A673 (cell line): Measurements from ENCODE around the gene OR8K5.

Experiments used
- CTCF ChIP-seq: fragments of 300-800, 200-600 bp; sonication (generic); conservative IDR thresholded peaks from 2 replicates; pipeline ENCODE4 v1.5.1; 2017; ENCODE audit warnings: low read depth, mild to moderate bottlenecking, antibody characterized with exemption, low read length, moderate library complexity, mixed read lengths
- EZH2 ChIP-seq: fragments of 200-600 bp; sonication (generic); IDR thresholded peaks from 2 replicates; pipeline ENCODE4 v1.6.1; 2017; ENCODE audit warnings: borderline replicate concordance, low read depth, mild to moderate bottlenecking, mixed read lengths, antibody characterized with exemption, low read length; ENCODE audit not compliant: poor library complexity, severe bottlenecking

- TF ChIP-seq CTCF (no peak), EZH2 (no peak)
These were observed 3.7 kb upstream of the OR8K5 start for GRCh38 chr11:56163804-56164203.
